Aorta (tissue), 5 donors: ENCODE results near the gene PPP6R2. TPM values are rescaled to one million over a fixed set of nuclear protein-coding genes. Genes with fewer than 3 reads are reported as not detected.
"Not testable (repeated sequence)": the region's sequence is repeated elsewhere in the genome, so short reads cannot be mapped to it uniquely, and the experiment has no call there.

Experiments used
- ATAC-seq: fragments of 200-7000 bp; cut with Tn5 transposase; one replicate; pipeline ENCODE4 v1.9.1; 2022; ENCODE audit warnings: moderate library complexity; ENCODE audit not compliant: low FRiP score
- DNase-seq, 2 donors: peaks; one replicate each; pipeline ENCODE4 v3.0.0-alpha.2; 2020
- H3K27ac ChIP-seq, 2 donors: one replicate each; pipeline ENCODE4 v1.5.1; 2013; ENCODE audit warnings: low read length in 2 of 2, mild to moderate bottlenecking in 2 of 2, moderate library complexity in 2 of 2, control low read depth in 1 of 2, inconsistent platforms in 1 of 2, low read depth in 1 of 2
- H3K27me3 ChIP-seq, 2 donors: one replicate each; pipeline ENCODE4 v1.6.1; 2013; ENCODE audit warnings: control low read depth in 1 of 2, low read length in 1 of 2, mild to moderate bottlenecking in 1 of 2, moderate library complexity in 1 of 2; ENCODE audit not compliant: insufficient read depth in 2 of 2, control insufficient read depth in 1 of 2
- H3K36me3 ChIP-seq, 2 donors: one replicate each; pipeline ENCODE4 v1.6.1; 2013; ENCODE audit warnings: control low read depth in 1 of 2, low read length in 1 of 2, mild to moderate bottlenecking in 1 of 2; ENCODE audit not compliant: insufficient read depth in 2 of 2, control insufficient read depth in 1 of 2
- H3K4me1 ChIP-seq, 2 donors: one replicate each; pipeline ENCODE4 v1.6.1; 2013; ENCODE audit warnings: low read length in 2 of 2, control low read depth in 1 of 2, mild to moderate bottlenecking in 1 of 2, moderate library complexity in 1 of 2; ENCODE audit not compliant: insufficient read depth in 2 of 2, control insufficient read depth in 1 of 2
- H3K4me3 ChIP-seq, 2 donors: one replicate each; pipeline ENCODE4 v1.5.1; 2013; ENCODE audit warnings: low read length in 2 of 2, control low read depth in 1 of 2, mild to moderate bottlenecking in 1 of 2
- H3K9me3 ChIP-seq: one replicate; pipeline ENCODE4 v1.6.1; 2013; ENCODE audit warnings: mild to moderate bottlenecking, low read length; ENCODE audit not compliant: control insufficient read depth
- WGBS, 2 donors: extraction: QIAGEN DNeasy Blood & Tissue Kit; methylation state at CpG; one replicate each; pipeline ENCODE4 v1.1.7; 2013; 5-methylcytosine and 5-hydroxymethylcytosine counted together
- intact Hi-C, 2 donors: fragments of 100-400 bp; cut with DNase I; formaldehyde crosslinking; loops; one replicate each; pipeline versions ENCODE4 v1.14.2 to v1.15.0; 2022
- polyA plus RNA-seq, 2 donors: library from polyadenylated mRNA; stranded (reverse); fragments of 200-250 nt; gene quantifications; one replicate each; pipeline ENCODE4 v1.2.3, GENCODE V29; 2013
- total RNA-seq, 2 donors: library from RNA; stranded (reverse); fragmentation: NEBNext Ultra II Directional; extraction: Animal tissue kit (Norgen Biotek cat#: 25700); gene quantifications; one replicate each; pipeline ENCODE4 v1.2.1, GENCODE V29; 2021
- donor health status: healthy with polysubstance abuse.
- donor health status: Bipolar disorder and iron deficiency.
- donor health status: DM: no; HTN: no; CAD: no.
- donor health status: DM: no; HTN: no; CAD: no.
- donor health status: DM: yes; HTN: yes; CAD: no.

Gene PPP6R2
- total and polyA plus RNA-seq, 4 donors: 14.1 to 62.5 (median 46.0) TPM

DNA sequence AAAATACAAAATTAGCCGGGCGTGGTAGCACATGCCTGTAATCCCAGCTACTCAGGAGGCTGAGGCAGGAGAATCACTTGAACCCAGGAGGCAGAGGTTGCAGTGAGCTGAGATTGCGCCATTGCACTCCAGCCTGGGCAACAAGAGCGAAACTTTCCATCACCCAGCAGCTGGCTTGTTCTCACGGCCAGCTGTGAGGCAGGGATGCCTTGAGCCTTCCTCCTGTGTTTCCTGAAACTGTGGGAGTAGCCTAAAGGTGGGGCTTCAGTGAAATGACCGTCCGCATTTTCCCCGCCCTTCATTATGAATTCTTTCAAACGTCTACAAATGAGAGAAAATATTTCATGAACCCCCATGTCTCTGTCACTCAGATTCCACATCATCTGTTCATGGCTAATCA is 65.8 kb downstream of the PPP6R2 start:
- intact Hi-C loops, DNase-seq, H3K4me1 ChIP-seq, H3K9me3 ChIP-seq, H3K4me3 ChIP-seq, ATAC-seq, H3K27ac ChIP-seq, H3K27me3 ChIP-seq, H3K36me3 ChIP-seq: not testable (repeated sequence)
- WGBS, 2 donors: 78 to 80% methylated on average over 9 of the region's 9 CpGs

DNA sequence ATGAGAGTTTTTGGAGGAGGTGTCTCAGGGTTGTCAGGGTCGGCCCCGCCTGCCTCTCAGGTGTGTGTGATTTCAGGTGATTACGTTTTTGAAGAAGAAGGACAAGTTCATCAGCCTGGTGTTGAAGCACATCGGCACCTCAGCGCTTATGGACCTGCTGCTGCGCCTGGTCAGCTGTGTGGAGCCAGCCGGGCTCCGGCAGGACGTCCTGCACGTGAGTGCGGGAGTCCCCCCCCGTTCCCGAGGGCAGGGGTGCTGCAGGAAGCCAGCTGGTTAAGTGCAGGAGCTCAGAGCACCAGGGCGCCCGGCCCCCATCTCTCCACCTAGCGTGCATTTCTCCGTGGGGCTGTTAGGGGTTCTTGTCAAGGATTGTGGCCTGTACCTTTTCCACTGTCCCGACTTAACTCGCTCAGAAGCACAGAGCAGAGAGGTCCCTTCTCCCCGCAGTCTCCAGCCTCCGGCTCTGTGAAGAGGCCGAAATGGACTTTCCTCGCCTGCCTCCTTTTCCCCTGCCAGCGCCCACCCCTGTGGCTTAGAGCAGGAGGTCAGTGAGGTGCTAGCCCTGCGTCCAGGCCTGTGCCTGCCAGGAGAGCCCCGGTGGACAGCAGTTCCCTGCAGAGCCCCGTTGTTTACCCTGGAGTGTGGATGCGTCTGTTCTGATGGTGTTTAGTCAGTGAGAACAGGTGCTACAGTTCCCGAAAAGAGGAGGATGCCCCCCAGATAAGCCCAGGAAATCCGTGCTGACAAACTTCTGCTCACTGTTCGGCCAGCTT is 71.5 kb downstream of the PPP6R2 start:
- intact Hi-C loops: no loop called here
- DNase-seq: peak in 1 of 2 donors; percentile 38
- H3K4me3 ChIP-seq: no peak overlapping the region
- no peaks in the 10 kb centered on the region for H3K4me1 ChIP-seq
- H3K9me3 ChIP-seq: no peaks in the 10 kb centered on the region
- no peaks in the 10 kb centered on the region for H3K27me3 ChIP-seq
- 93% methylated on average over 31 of the region's 31 CpGs for WGBS, 2 donors
- ATAC-seq: no peak
- H3K36me3 ChIP-seq: peaks cover 7 to 15% of the 10 kb centered on the region in 2 donors
- no peak overlapping the region for H3K27ac ChIP-seq

DNA sequence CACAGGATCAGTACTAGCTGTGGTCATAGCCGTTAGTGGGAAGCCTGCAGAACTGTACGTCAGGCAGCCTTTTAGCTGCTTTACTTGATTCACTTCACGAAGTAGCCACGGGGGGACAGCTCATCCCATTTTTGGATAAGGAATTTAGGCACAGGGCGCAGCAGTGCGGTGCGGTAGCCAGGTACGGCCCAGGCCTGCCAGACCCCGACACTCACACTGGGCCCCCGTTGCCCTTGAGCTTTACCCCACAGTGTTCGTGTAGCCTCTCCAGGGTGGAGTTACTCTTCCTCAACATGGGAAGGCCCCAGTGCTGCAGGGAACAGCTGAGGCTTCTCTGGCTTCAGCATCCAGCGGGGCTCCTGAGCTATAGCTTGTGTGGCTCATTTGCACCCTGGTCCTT is 72.3 kb downstream of the PPP6R2 start:
- H3K9me3 ChIP-seq: no peaks in the 10 kb centered on the region
- no peak overlapping the region for H3K27ac ChIP-seq
- H3K27me3 ChIP-seq: no peaks in the 10 kb centered on the region
- intact Hi-C loops: no loop called here
- H3K4me1 ChIP-seq: no peaks in the 10 kb centered on the region
- peaks cover 7 to 16% of the 10 kb centered on the region in 2 donors for H3K36me3 ChIP-seq
- 92 to 93% methylated on average over 12 of the region's 12 CpGs for WGBS, 2 donors
- no peak for ATAC-seq
- H3K4me3 ChIP-seq: no peak overlapping the region
- DNase-seq: peak in 1 of 2 donors; percentile 21

DNA sequence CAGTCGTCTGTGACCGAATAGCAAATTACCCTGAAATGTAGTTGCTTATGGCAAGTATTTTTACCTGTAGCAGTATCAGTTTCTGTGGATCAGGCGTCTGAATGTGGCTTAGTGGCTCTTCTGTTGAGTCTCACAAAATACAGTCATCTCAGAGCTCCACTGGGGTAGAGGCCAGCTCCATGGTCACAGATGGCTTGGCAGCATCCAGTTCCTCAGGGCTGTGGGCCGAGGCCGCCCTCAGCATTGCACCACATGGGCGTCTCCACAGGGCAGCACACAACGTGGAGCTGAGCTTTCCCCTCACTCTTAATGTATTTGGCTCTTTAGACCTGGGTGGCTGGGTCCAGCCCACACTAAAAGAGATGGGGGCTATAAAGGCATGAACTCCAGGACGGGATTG is 73.9 kb downstream of the PPP6R2 start:
- WGBS, 2 donors: 91 to 92% methylated on average over 8 of the region's 8 CpGs
- intact Hi-C loops: no loop called here
- ATAC-seq: no peak
- no peaks in the 10 kb centered on the region for H3K9me3 ChIP-seq
- no peak overlapping the region for H3K4me3 ChIP-seq
- peak in 1 of 2 donors; percentile 25 for DNase-seq
- H3K36me3 ChIP-seq: peaks cover 7 to 18% of the 10 kb centered on the region in 2 donors
- no peak overlapping the region for H3K27ac ChIP-seq
- H3K27me3 ChIP-seq: no peaks in the 10 kb centered on the region
- H3K4me1 ChIP-seq: no peaks in the 10 kb centered on the region

DNA sequence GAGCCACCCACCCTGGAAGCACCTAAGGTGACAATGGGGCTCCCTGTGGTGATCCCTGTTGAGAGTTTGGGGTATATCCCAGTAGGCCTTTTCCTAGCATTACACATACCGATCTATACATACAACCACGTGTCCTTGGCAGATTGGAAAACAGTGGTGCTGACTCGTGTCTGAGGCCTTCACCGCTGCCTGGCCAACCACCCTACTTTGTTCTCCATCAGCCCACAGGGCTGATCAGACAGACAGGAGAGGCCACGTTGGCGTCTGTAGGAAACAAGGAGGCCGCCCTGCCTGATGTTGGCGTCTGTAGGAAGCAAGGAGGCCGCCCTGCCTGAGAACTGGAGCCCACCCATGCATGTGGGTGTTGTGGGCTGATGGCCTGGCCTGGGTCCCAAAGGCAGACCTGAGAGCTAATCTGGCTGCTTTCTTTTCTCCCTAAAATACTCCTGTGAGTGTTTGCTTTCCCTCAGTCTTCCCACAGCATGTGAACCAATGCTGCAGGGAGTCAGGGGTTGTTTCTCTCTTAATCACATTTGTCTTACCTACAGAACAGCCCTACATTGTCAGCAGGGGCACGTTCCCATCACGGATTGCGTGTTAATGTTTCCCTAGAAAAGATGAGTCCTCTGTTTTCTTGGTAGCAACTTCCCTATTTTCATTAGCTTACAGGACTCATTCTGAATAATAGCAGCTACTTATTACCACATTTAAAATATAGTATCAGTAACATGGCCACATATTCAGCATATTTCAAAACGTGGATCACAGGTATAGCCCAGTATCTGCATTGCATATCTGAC is 74.5 kb downstream of the PPP6R2 start:
- 85% methylated on average over 13 of the region's 13 CpGs for WGBS, 2 donors

DNA sequence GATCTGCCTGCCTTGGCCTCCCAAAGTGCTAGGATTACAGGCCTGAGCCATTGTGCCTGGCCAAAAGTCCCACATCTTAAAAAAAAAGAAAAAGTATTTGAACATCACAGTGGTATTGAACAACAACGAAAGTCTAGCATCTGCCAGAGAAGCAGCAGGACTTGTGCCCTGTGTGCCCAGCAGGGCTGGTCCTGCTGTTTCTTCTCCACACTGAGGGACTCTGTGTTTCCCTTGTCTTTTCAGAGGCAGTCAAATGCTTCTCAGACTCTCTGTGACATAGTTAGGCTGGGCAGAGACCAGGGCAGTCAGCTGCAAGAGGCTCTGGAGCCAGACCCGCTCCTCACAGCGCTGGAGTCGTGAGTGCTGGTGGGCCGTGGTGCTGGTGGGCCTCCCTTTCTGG is 75.5 kb downstream of the PPP6R2 start:
- H3K27me3 ChIP-seq: no peaks in the 10 kb centered on the region
- ATAC-seq (no peak), DNase-seq (no peak)
- H3K4me1 ChIP-seq: no peaks in the 10 kb centered on the region
- WGBS, 2 donors: 90 to 95% methylated on average over 5 of the region's 5 CpGs
- H3K27ac ChIP-seq: no peak overlapping the region
- peaks cover 7 to 20% of the 10 kb centered on the region in 2 donors for H3K36me3 ChIP-seq
- intact Hi-C loops: no loop called here
- H3K4me3 ChIP-seq: no peak overlapping the region
- H3K9me3 ChIP-seq: no peaks in the 10 kb centered on the region

More for the DNA sequence above, 74.5 kb downstream of the PPP6R2 start:
- H3K9me3 ChIP-seq: no peaks in the 10 kb centered on the region
- H3K27ac ChIP-seq: no peak overlapping the region
- DNase-seq: peak in 1 of 2 donors; percentile 42
- H3K4me3 ChIP-seq: no peak overlapping the region
- no peaks in the 10 kb centered on the region for H3K4me1 ChIP-seq
- H3K27me3 ChIP-seq: no peaks in the 10 kb centered on the region
- H3K36me3 ChIP-seq: peaks cover 7 to 18% of the 10 kb centered on the region in 2 donors
- intact Hi-C loops: no loop called here
- no peak for ATAC-seq

DNA sequence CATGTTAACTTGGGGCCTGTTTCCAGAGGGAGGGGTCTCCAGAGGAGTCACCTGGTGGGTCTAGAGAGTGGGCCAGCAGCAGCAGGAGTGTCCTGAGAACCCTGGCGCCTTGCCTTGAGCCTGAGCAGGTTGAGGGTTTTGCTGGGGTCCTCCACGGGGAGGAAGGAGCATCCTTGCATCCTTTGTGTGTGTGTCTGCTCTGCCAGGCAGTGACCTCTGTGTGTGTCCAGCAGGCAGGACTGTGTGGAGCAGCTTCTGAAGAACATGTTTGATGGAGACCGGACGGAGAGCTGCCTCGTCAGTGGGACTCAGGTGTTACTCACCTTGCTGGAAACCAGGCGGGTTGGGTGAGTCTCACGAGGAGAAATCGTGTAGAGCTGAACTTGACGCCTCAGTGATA is 76.0 kb downstream of the PPP6R2 start:
- Histone ChIP-seq H3K4me3 (no peak overlapping the region), H3K27ac (no peak overlapping the region), H3K4me1 (no peaks in the 10 kb centered on the region), H3K36me3 (peaks cover 7 to 22% of the 10 kb centered on the region in 2 donors), H3K9me3 (no peaks in the 10 kb centered on the region), H3K27me3 (no peaks in the 10 kb centered on the region)
- DNase-seq (no peak), ATAC-seq (no peak)
- 90 to 91% methylated on average over 9 of the region's 9 CpGs for WGBS, 2 donors
- intact Hi-C loops: no loop called here

DNA sequence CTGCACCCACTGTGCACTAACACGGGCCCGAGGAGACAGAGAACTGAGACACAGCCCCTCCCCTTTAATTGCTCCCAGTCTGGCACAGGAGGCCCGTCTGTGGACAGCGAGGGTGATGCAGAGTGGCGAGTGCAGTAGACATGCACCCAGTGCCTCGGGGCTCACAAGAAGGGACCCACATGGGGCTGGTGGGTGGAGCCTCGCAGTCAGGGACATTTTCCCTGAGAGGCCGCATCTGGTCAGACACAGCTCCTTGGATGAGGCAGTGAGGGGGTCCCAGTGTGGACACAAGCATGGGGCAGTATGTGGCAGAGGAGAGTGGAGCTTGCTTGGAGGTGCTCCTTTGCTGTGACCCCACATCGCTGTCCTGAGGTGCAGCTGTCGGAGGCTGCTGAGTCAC is 76.9 kb downstream of the PPP6R2 start:
- 84 to 90% methylated on average over 10 of the region's 10 CpGs for WGBS, 2 donors
- no peak for ATAC-seq
- no peaks in the 10 kb centered on the region for H3K9me3 ChIP-seq
- H3K4me1 ChIP-seq: no peaks in the 10 kb centered on the region
- H3K36me3 ChIP-seq: peaks cover 7 to 21% of the 10 kb centered on the region in 2 donors
- H3K4me3 ChIP-seq: no peak overlapping the region
- no peak for DNase-seq
- no peaks in the 10 kb centered on the region for H3K27me3 ChIP-seq
- no peak overlapping the region for H3K27ac ChIP-seq
- intact Hi-C loops: no loop called here
